Breast epithelium (tissue), 4 donors: Measurements from ENCODE around the gene ARX. TPM values are rescaled to one million over a fixed set of nuclear protein-coding genes. Genes with fewer than 3 reads are reported as not detected.

Source experiments
- DNase-seq, 2 donors: peaks; one replicate each; pipeline ENCODE4 v3.0.0-alpha.2; 2019; ENCODE audit warnings: low spot score in 2 of 2
- H3K27ac ChIP-seq, 2 donors: fragments of 200-600 bp; sonication (generic) in 1 of 2; one replicate each; pipeline ENCODE4 v1.5.1; 2016 to 2019; ENCODE audit warnings: mild to moderate bottlenecking in 1 of 2
- H3K27me3 ChIP-seq, 2 donors: fragments of 200-600 bp; sonication (generic) in 1 of 2; one replicate each; pipeline versions ENCODE4 v1.5.1 to v1.6.0; 2017 to 2019; ENCODE audit warnings: control low read depth in 1 of 2, mild to moderate bottlenecking in 1 of 2
- H3K36me3 ChIP-seq: fragments of 200-600 bp; one replicate; pipeline ENCODE4 v1.5.1; 2019
- H3K4me1 ChIP-seq, 2 donors: fragments of 200-600 bp; sonication (generic); one replicate each; pipeline ENCODE4 v1.5.1; 2016 to 2019; ENCODE audit warnings: control low read depth in 1 of 2
- H3K4me3 ChIP-seq, 3 donors: fragments of 200-600 bp; sonication (generic); 1 replicate in 2 of 3; 2 replicates in 1 of 3; pipeline ENCODE4 v1.5.1; 2016 to 2019; ENCODE audit warnings: mild to moderate bottlenecking in 3 of 3, moderate library complexity in 2 of 3
- H3K9me3 ChIP-seq, 2 donors: fragments of 200-600 bp; sonication (generic) in 1 of 2; one replicate each; pipeline ENCODE4 v1.5.1; 2016 to 2019; ENCODE audit warnings: control low read depth in 1 of 2
- POLR2A ChIP-seq: fragments of 450-650 bp; IDR thresholded peaks from one replicate; pipeline ENCODE4 v1.6.1; 2016; ENCODE audit warnings: antibody characterized with exemption, mild to moderate bottlenecking, moderate library complexity
- POLR2AphosphoS5 ChIP-seq, 3 donors: sonication (generic); formaldehyde crosslinking; IDR thresholded peaks; one replicate each; pipeline ENCODE4 v1.6.1; 2017; ENCODE audit warnings: antibody characterized with exemption in 3 of 3
- intact Hi-C: fragments of 100-400 bp; cut with DNase I; formaldehyde crosslinking; loops from one replicate; pipeline ENCODE4 v1.15.1; 2023; ENCODE audit warnings: low total_unique reads
- total RNA-seq, 3 donors: library from RNA; depleted of rRNA; stranded (reverse); fragments of >200 nt; gene quantifications; one replicate each; pipeline ENCODE4 v1.1.0, GENCODE V29; 2016
- TF ChIP-seq, protein P1 (sequence below), 3 donors: fragments of 450-650 bp; IDR thresholded peaks; one replicate each; pipeline ENCODE4 v1.5.1; 2016 to 2017; ENCODE audit warnings: antibody characterized with exemption in 3 of 3, mild to moderate bottlenecking in 3 of 3, moderate library complexity in 3 of 3

The ARX gene
- total RNA-seq, 3 donors from 2014 or later = 0.33 TPM; not detected in 2

DNA sequence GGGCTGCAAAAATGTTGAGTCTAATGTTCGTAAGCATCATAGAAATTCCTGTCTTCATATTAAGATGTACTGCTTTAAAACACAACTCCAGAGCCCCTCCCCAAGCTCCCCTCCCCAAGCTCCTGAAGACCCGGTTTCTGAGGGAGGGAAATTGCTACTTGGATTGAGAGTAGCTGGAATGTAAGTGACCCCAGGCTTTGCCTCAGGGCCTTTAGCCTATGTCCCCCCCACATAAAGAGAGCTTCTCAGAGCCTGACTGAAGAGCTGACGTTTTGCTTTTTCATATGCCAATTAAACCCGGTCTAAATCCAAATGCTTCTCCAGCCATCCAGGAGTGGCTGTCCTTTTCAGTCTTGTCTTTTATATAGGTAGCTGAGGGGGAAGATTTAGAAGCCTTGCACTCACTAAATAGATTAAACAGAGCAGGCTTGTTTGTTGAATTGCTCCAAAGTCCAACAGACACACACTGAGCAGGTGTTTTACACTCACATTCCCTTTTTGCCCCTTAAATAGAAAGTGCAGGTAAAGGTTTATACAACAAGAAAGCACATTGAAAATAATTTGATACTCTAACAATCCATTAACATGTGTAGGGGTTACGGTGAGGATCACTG is 19.6 kb downstream of the ARX start:
- Histone ChIP-seq H3K27ac (no peak overlapping the region), H3K27me3 (peaks cover 0 to 68% of the 10 kb centered on the region in 2 donors), H3K4me3 (no peak overlapping the region), H3K9me3 (no peaks in the 10 kb centered on the region), H3K36me3 (no peaks in the 10 kb centered on the region), H3K4me1 (no peaks in the 10 kb centered on the region)
- intact Hi-C loops = no loop called here
- no peak for TF ChIP-seq POLR2A
- TF ChIP-seq POLR2AphosphoS5 (IDR thresholded peaks at IDR 0.05) = no peak
- TF ChIP-seq, protein P1, sequence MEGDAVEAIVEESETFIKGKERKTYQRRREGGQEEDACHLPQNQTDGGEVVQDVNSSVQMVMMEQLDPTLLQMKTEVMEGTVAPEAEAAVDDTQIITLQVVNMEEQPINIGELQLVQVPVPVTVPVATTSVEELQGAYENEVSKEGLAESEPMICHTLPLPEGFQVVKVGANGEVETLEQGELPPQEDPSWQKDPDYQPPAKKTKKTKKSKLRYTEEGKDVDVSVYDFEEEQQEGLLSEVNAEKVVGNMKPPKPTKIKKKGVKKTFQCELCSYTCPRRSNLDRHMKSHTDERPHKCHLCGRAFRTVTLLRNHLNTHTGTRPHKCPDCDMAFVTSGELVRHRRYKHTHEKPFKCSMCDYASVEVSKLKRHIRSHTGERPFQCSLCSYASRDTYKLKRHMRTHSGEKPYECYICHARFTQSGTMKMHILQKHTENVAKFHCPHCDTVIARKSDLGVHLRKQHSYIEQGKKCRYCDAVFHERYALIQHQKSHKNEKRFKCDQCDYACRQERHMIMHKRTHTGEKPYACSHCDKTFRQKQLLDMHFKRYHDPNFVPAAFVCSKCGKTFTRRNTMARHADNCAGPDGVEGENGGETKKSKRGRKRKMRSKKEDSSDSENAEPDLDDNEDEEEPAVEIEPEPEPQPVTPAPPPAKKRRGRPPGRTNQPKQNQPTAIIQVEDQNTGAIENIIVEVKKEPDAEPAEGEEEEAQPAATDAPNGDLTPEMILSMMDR (IDR thresholded peaks at IDR 0.05) = no peak
- DNase-seq = no peak

DNA sequence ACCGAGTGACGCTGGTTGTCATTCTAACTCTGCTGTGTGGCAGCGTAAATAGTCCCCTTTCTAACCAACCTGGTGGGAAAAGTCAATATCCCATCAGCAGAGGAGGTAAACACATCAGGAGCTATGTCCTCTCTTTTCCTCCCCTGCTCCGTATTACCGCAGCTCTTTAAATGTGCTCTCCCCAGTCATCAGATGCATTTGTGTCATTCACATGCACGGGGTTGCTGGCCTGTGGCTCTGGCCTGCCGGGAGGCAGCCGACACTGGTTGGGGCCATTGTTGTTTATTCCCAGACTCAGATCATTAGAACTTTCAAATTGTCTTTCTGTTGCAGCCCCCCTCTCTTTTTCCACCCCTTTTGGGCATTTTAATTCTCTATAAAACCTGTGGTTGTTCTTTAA is 21.9 kb downstream of the ARX start:
- TF ChIP-seq, protein P1 (IDR thresholded peaks at IDR 0.05) = no peak
- TF ChIP-seq POLR2A (no peak), POLR2AphosphoS5 (IDR thresholded peaks at IDR 0.05) (no peak)
- Histone ChIP-seq H3K27me3 (peaks cover 0 to 48% of the 10 kb centered on the region in 2 donors), H3K4me1 (no peaks in the 10 kb centered on the region), H3K4me3 (no peak overlapping the region), H3K27ac (no peak overlapping the region), H3K36me3 (no peaks in the 10 kb centered on the region), H3K9me3 (no peaks in the 10 kb centered on the region)
- DNase-seq = no peak
- intact Hi-C loops = no loop called here

DNA sequence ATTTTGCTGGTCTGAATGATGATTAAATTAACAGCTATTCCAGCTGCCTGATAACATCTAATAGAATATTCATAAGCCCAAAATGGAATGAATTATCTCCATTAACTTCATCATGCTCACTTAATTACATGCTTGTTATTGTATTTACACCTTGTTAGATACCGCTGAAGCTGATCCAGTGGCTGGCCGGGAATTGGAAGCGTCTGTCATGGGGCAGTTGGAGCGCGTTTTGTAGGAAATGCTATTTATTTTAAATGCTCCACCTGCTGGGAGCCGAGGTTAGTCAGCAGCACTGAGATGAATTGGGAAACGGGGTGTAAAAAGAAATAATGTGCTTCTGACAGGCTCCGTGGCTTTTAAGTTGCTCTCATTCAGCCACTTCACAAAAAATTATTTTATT is 25.2 kb downstream of the ARX start:
- peaks cover 0 to 34% of the 10 kb centered on the region in 2 donors for H3K27me3 ChIP-seq
- H3K9me3 ChIP-seq = no peaks in the 10 kb centered on the region
- intact Hi-C loops = no loop called here
- TF ChIP-seq, protein P1 (IDR thresholded peaks at IDR 0.05) = no peak
- no peak for TF ChIP-seq POLR2A
- TF ChIP-seq POLR2AphosphoS5 (IDR thresholded peaks at IDR 0.05) = no peak
- H3K4me1 ChIP-seq = no peaks in the 10 kb centered on the region
- H3K36me3 ChIP-seq = no peaks in the 10 kb centered on the region
- no peak for DNase-seq
- no peak overlapping the region for H3K27ac ChIP-seq
- H3K4me3 ChIP-seq = no peak overlapping the region

DNA sequence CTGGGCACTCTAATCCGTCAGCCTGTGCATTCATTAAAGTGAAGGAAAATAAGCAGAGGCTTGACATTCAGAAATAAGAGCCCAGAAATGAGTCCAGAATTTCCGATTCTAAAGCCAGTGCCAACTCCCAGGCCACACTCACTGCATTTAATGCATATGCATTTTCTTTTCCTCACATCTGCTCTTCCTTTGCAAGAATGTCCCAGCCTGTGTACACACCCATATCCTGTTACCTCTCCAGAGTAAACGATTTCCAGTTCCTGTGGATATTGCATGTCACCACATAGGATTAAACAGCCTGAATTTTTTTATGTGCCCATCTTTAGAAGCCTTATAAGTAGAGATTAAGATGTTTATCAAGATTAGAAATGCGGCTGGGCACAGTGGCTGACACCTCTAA is 27.5 kb downstream of the ARX start:
- Histone ChIP-seq H3K27ac (no peak overlapping the region), H3K36me3 (no peaks in the 10 kb centered on the region), H3K4me3 (no peak overlapping the region), H3K9me3 (no peaks in the 10 kb centered on the region), H3K27me3 (peaks cover 0 to 12% of the 10 kb centered on the region in 2 donors), H3K4me1 (no peaks in the 10 kb centered on the region)
- intact Hi-C loops = no loop called here
- DNase-seq = no peak
- TF ChIP-seq POLR2A (no peak), POLR2AphosphoS5 (IDR thresholded peaks at IDR 0.05) (no peak)
- TF ChIP-seq, protein P1 (IDR thresholded peaks at IDR 0.05) = no peak

DNA sequence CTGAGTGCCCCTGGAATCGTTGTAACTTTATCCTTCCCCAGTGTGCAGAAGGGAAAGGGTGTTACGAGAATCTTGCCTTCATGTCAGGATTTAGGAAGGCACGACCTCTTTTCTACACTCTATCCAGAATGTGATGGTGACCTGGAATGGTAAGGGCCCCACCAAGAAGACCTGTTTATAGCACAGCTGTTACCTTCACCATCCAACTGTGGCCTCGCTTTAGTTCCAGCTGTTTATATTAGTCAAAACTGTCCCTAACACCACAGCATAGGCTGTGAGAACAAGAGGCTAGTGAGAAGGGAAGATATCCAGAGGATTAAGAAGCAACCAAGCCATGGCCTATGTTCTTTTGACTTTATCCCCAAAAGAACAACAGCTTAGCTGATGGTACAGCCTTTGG is 28.0 kb downstream of the ARX start:
- DNase-seq = no peak
- TF ChIP-seq POLR2A (no peak), POLR2AphosphoS5 (IDR thresholded peaks at IDR 0.05) (no peak)
- TF ChIP-seq, protein P1 (IDR thresholded peaks at IDR 0.05) = no peak
- H3K4me1 ChIP-seq = no peaks in the 10 kb centered on the region
- no peaks in the 10 kb centered on the region for H3K36me3 ChIP-seq
- intact Hi-C loops = no loop called here
- H3K27ac ChIP-seq = no peak overlapping the region
- H3K4me3 ChIP-seq = no peak overlapping the region
- H3K27me3 ChIP-seq = peaks cover 0 to 6% of the 10 kb centered on the region in 2 donors
- no peaks in the 10 kb centered on the region for H3K9me3 ChIP-seq
